T-cell (primary cell): ENCODE results near the gene ATF7IP. TPM values are rescaled to one million over a fixed set of nuclear protein-coding genes. Genes with fewer than 3 reads are reported as not detected.
A peak's percentile ranks its signal among the peaks of the same experiment; 100 is the strongest.

Experiments
- ATAC-seq, 4 experiments: fragments of 200-7000 bp in 3 of 4; fragments of 150-1000 bp in 1 of 4; cut with Tn5 transposase; replicated peaks in 1 of 4; 1 replicate in 3 of 4; 2 replicates in 1 of 4; pipeline ENCODE4 v1.10.0; 2021; ENCODE audit warnings: moderate library complexity in 3 of 4, mild to moderate bottlenecking in 2 of 4, moderate number of reproducible peaks in 1 of 4
- CTCF ChIA-PET, 2 donors: fragments of 300-600 bp; sonication (Branson Sonifier 250); formaldehyde crosslinking; loops; one replicate each; lab custom pipeline; 2022; ENCODE audit warnings: antibody characterized with exemption in 2 of 2; lab: Charles Lee
- POLR2A ChIA-PET, 2 donors: fragments of 300-600 bp; sonication (Branson Sonifier 250); formaldehyde crosslinking; loops; one replicate each; lab custom pipeline; 2022; ENCODE audit warnings: antibody characterized with exemption in 2 of 2; lab: Charles Lee
- DNase-seq, 35 experiments: peaks; one replicate each; pipeline versions ENCODE4 v3.0.0 to v3.0.0-alpha.2; 2013 to 2023
- H3K27ac ChIP-seq: one replicate; pipeline ENCODE4 v1.5.1; 2013; ENCODE audit warnings: low read length
- H3K27me3 ChIP-seq, 2 experiments: replicated peaks in 1 of 2; 1 replicate in 1 of 2; 2 replicates in 1 of 2; pipeline versions ENCODE4 v1.6.1 to v1.7.0; 2013; ENCODE audit warnings: low read length in 1 of 2, mixed read lengths in 1 of 2; ENCODE audit not compliant: control insufficient read depth in 2 of 2, insufficient read depth in 2 of 2; ENCODE audit errors: extremely low read depth in 1 of 2
- H3K36me3 ChIP-seq, 2 donors: 1 replicate in 1 of 2; 2 replicates in 1 of 2; pipeline versions ENCODE4 v1.6.1 to v1.7.0; 2013; ENCODE audit warnings: low read length in 1 of 2; ENCODE audit not compliant: control insufficient read depth in 2 of 2, insufficient read depth in 1 of 2; ENCODE audit errors: extremely low read depth in 1 of 2
- H3K4me1 ChIP-seq, 2 experiments: 1 replicate in 1 of 2; 2 replicates in 1 of 2; pipeline versions ENCODE4 v1.6.1 to v1.7.0; 2013; ENCODE audit warnings: low read length in 2 of 2, mixed read lengths in 1 of 2; ENCODE audit not compliant: insufficient read depth in 2 of 2, control insufficient read depth in 1 of 2; ENCODE audit errors: extremely low read depth in 1 of 2
- H3K4me3 ChIP-seq, 2 donors: 1 replicate in 1 of 2; 2 replicates in 1 of 2; pipeline versions ENCODE4 v1.5.1 to v1.7.0; 2013; ENCODE audit warnings: mild to moderate bottlenecking in 2 of 2, low read length in 1 of 2, moderate library complexity in 1 of 2; ENCODE audit not compliant: control insufficient read depth in 1 of 2; ENCODE audit errors: extremely low read depth in 1 of 2
- H3K9me3 ChIP-seq: 2 replicates; pipeline ENCODE4 v1.7.0; 2013
- H3K27ac Mint-ChIP-seq, 2 donors: one replicate each; pipeline ENCODE4 v1.8.0; 2020 to 2021; ENCODE audit warnings: mild to moderate bottlenecking in 2 of 2, mixed read lengths in 2 of 2
- H3K27me3 Mint-ChIP-seq, 2 donors: one replicate each; pipeline ENCODE4 v1.8.0; 2021 to 2022; ENCODE audit warnings: mixed read lengths in 2 of 2
- H3K36me3 Mint-ChIP-seq: one replicate; pipeline ENCODE4 v1.8.0; 2021; ENCODE audit warnings: mixed read lengths
- H3K4me1 Mint-ChIP-seq, 3 donors: one replicate each; pipeline ENCODE4 v1.8.0; 2020 to 2022; ENCODE audit warnings: mixed read lengths in 3 of 3, mild to moderate bottlenecking in 1 of 3
- H3K4me3 Mint-ChIP-seq, 3 donors: one replicate each; pipeline ENCODE4 v1.8.0; 2020 to 2022; ENCODE audit warnings: mild to moderate bottlenecking in 3 of 3, mixed read lengths in 3 of 3, moderate library complexity in 3 of 3
- H3K9me3 Mint-ChIP-seq, 3 donors: one replicate each; pipeline ENCODE4 v1.8.0; 2020 to 2022; ENCODE audit warnings: mixed read lengths in 3 of 3
- WGBS: methylation state at CpG from one replicate; pipeline ENCODE4 v1.1.5; 2013; ENCODE audit warnings: missing lambda C conversion rate; ENCODE audit not compliant: insufficient coverage; 5-methylcytosine and 5-hydroxymethylcytosine counted together
- total RNA-seq, 35 experiments: library from RNA in 6 of 35; stranded (reverse) in 6 of 35; fragments of 120-200 nt in 1 of 35; gene quantifications; one replicate each; pipeline versions ENCODE4 v1.2.1 to v1.2.4 and lab custom pipeline; 2013 to 2026

Gene ATF7IP
- total RNA-seq, 5 donors from 2014 or later (not counting 1 experiment from before 2014, with no cell fraction given) = 112 to 165 (median 147) TPM

DNA sequence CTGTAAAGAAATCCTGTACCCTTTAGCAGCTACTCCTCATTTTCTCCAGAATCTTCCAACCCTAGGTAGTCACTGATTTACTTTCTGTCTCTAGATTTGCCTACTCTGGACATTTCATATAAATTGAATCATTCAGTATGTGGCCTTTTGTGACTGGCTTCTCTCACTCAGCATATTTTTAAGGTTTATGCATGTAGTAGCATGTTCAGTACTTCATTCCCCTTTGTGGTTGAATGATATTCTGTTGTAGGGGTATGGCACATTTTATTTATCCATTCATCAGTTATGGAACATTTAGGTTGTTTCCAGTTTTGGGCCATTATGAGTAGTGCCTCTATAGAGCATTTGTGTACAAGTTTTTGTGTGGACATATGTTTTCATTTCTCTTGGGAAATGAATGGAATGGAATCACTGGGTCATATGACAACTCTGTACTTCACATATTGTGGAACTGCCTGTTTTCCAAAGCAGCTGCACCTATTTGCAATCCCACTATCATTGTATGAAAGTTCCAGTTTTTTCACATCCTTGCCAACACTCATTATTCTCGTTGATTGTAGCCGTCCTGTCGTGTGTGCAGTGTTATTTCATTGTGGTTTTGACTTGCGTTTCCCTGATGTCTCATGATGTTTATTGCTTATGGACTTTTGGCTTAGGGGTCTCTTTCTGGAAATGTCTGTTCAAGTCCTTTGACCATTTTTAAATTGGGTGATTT, 57.2 kb downstream of the ATF7IP start:
- H3K9me3 Mint-ChIP-seq = peaks cover 0 to 15% (median 10%) of the 10 kb centered on the region in 3 donors
- ChIA-PET POLR2A (no interaction called here), CTCF (interaction anchor here (1.0 to 3.7 kb wide), 5 partner anchors 39 to 185 kb away, joined by 3 to 19 read pairs (median 9); partner anchors contain the start of gene ATF7IP (in 1 of the 2))
- Histone ChIP-seq H3K9me3 (peaks cover 6% of the 10 kb centered on the region), H3K4me1 (peaks cover 9 to 19% of the 10 kb centered on the region in 2 experiments), H3K27me3 (no peaks in the 10 kb centered on the region), H3K36me3 (peaks cover 9 to 35% of the 10 kb centered on the region in 2 donors), H3K4me3 (no peak overlapping the region), H3K27ac (no peak overlapping the region)
- peaks cover 61% of the 10 kb centered on the region for H3K36me3 Mint-ChIP-seq
- no CpG with 5 or more reads among the region's 4 CpGs for WGBS
- H3K4me3 Mint-ChIP-seq = peak overlapping the region in 1 of 3 donors; percentile 24
- H3K27ac Mint-ChIP-seq = peak overlapping the region in 1 of 2 donors; percentile 23
- no peak for DNase-seq
- no peaks in the 10 kb centered on the region for H3K27me3 Mint-ChIP-seq
- peaks cover 70 to 75% (median 73%) of the 10 kb centered on the region in 3 donors for H3K4me1 Mint-ChIP-seq
- no peak for ATAC-seq

DNA sequence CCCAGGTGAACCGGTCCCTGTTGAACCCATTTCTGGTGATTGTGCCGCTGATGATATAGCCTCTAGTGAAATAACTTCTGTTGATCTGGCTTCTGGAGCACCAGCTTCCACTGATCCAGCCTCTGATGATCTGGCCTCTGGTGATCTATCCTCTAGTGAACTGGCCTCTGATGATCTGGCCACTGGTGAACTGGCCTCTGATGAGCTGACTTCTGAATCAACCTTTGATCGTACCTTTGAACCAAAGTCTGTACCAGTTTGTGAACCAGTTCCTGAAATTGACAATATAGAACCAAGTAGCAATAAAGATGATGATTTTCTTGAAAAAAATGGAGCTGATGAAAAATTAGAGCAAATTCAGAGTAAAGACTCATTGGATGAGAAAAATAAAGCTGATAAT, 59.1 kb downstream of the ATF7IP start:
- DNase-seq (no peak), ATAC-seq (no peak)
- Mint-ChIP-seq H3K27me3 (no peaks in the 10 kb centered on the region), H3K36me3 (peaks cover 75% of the 10 kb centered on the region), H3K4me1 (peaks cover 84 to 87% (median 85%) of the 10 kb centered on the region in 3 donors), H3K9me3 (peaks cover 0 to 15% (median 10%) of the 10 kb centered on the region in 3 donors), H3K27ac (peak overlapping the region in 1 of 2 donors; percentile 1), H3K4me3 (peak overlapping the region in 2 of 3 donors; percentile 2 to 43)
- peaks cover 6% of the 10 kb centered on the region for H3K9me3 ChIP-seq
- H3K36me3 ChIP-seq = peaks cover 11 to 44% of the 10 kb centered on the region in 2 donors
- no peak overlapping the region for H3K27ac ChIP-seq
- POLR2A ChIA-PET = interaction anchor here in 1 of 2 donors (0.6 kb wide), 1 partner anchor 181 kb away, joined by 8 read pairs; no protein-coding TSS in a partner anchor
- peaks cover 3 to 19% of the 10 kb centered on the region in 2 experiments for H3K4me1 ChIP-seq
- 100% methylated on average over 3 of the region's 3 CpGs for WGBS
- CTCF ChIA-PET = interaction anchor here in 1 of 2 donors (0.6 to 1.0 kb wide), 3 partner anchors 15 to 187 kb away, joined by 3 to 4 read pairs (median 3); no protein-coding TSS in a partner anchor
- peak overlapping the region in 1 of 2 donors; percentile 10 for H3K4me3 ChIP-seq
- no peaks in the 10 kb centered on the region for H3K27me3 ChIP-seq

DNA sequence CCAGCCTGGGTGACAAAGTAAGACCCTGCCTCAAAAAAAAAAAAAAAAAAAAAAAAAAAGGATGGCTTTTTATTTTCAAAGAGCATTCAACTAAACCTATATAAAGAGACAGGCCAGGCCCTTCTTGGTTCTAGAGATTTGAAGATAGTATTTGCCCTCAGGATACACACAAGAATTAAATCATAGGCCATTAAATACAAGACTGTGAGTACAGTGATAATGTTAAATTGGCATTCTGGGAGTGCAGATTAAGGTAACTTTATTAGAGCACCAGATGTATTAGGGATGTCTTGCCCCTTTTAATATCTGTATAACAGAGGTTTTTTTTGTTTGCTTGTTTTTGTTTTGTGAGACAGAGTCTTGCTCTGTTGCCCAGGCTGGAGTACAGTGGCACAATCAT, 61.3 kb downstream of the ATF7IP start:
- no peak overlapping the region for H3K4me3 ChIP-seq
- H3K27me3 ChIP-seq = no peaks in the 10 kb centered on the region
- peaks cover 84 to 90% (median 84%) of the 10 kb centered on the region in 3 donors for H3K4me1 Mint-ChIP-seq
- no peak overlapping the region for H3K27ac Mint-ChIP-seq
- DNase-seq = no peak
- H3K4me1 ChIP-seq = peaks cover 0 to 19% of the 10 kb centered on the region in 2 experiments
- H3K36me3 ChIP-seq = peaks cover 9 to 34% of the 10 kb centered on the region in 2 donors
- POLR2A ChIA-PET = interaction anchor here (0.6 kb wide), 2 partner anchors 39 to 995 kb away, joined by 3 read pairs; no protein-coding TSS in a partner anchor
- H3K27me3 Mint-ChIP-seq = no peaks in the 10 kb centered on the region
- H3K9me3 ChIP-seq = peaks cover 4% of the 10 kb centered on the region
- ATAC-seq = no peak
- no peak overlapping the region for H3K4me3 Mint-ChIP-seq
- CTCF ChIA-PET = interaction anchor here in 1 of 2 donors (1.1 kb wide), 1 partner anchor 189 kb away, joined by 3 read pairs; no protein-coding TSS in a partner anchor
- peaks cover 6 to 13% (median 11%) of the 10 kb centered on the region in 3 donors for H3K9me3 Mint-ChIP-seq
- peaks cover 75% of the 10 kb centered on the region for H3K36me3 Mint-ChIP-seq
- H3K27ac ChIP-seq = no peak overlapping the region

DNA sequence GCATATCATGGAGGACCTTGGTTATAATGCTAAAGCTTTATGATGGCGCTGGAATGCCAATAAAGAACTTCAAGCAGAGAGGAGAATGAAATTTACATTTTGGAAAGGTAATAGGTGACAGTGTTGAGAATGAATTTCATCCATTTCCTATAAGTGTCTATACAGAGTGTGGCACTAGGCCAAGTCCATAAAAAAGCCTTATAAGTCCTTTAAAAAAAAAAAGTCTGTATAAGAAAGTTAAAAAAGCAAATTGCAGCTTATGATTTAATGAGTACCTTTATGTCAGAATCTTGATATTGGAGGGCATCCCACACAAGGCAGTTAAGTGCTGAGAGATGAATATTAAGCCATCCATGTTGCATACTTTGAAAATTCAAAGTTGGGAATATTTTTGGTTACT, 62.4 kb downstream of the ATF7IP start:
- Mint-ChIP-seq H3K36me3 (peaks cover 69% of the 10 kb centered on the region), H3K27me3 (no peaks in the 10 kb centered on the region), H3K4me1 (peaks cover 83 to 92% (median 84%) of the 10 kb centered on the region in 3 donors), H3K4me3 (peak overlapping the region; percentile 18 to 49 (median 45)), H3K9me3 (peaks cover 4 to 7% (median 6%) of the 10 kb centered on the region in 3 donors), H3K27ac (peak overlapping the region in 1 of 2 donors; percentile 37)
- Histone ChIP-seq H3K27ac (no peak overlapping the region), H3K9me3 (peaks cover 2% of the 10 kb centered on the region), H3K4me1 (peaks cover 0 to 24% of the 10 kb centered on the region in 2 experiments), H3K27me3 (no peaks in the 10 kb centered on the region), H3K36me3 (peaks cover 7 to 32% of the 10 kb centered on the region in 2 donors), H3K4me3 (no peak overlapping the region)
- no peak for ATAC-seq
- ChIA-PET POLR2A (interaction anchor here (0.6 to 1.9 kb wide), 3 partner anchors 11 to 62 kb away, joined by 3 to 6 read pairs (median 5); partner anchors contain the start of gene ATF7IP (in 1 of the 2)), CTCF (interaction anchor here (0.7 to 1.2 kb wide), 4 partner anchors 15 to 201 kb away, joined by 3 to 4 read pairs (median 3); no protein-coding TSS in a partner anchor)
- no peak for DNase-seq
- no CpG with 5 or more reads among the region's 1 CpG for WGBS

DNA sequence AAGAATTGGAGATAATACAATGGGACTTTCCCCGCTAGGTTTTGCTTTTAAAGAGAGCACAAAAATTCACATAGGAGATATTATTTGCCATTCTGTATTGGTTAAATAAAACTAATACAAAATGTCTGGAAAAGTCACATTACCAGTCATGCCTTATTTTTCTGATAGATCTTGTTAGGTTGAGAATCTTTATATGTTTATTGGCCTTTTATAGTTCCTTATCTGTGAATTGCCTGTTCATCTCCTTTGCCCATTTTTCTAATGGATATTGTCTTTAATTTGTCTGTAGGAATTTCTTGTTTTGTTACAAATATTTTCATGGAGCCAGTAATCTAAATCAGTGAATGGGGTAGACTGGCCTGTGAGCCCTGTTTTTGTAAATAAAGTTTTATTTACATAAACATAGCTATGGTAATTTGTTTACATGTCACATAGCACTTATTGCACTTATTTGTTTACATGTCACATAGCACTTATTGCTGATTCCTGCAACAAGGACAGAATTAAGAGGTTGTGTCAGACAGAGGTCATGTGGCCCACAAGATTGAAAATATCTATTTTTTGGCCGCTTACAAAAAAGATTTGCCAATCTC, 65.0 kb downstream of the ATF7IP start:
- Mint-ChIP-seq H3K27me3 (no peaks in the 10 kb centered on the region), H3K27ac (peak overlapping the region in 1 of 2 donors; percentile 13), H3K4me3 (peak overlapping the region in 2 of 3 donors; percentile 4 to 55), H3K36me3 (peaks cover 59% of the 10 kb centered on the region), H3K9me3 (peaks cover 4 to 7% (median 6%) of the 10 kb centered on the region in 3 donors), H3K4me1 (peaks cover 72 to 84% (median 75%) of the 10 kb centered on the region in 3 donors)
- H3K4me3 ChIP-seq = no peak overlapping the region
- no peak for ATAC-seq
- WGBS = no CpG with 5 or more reads among the region's 2 CpGs
- POLR2A ChIA-PET = no interaction called here
- CTCF ChIA-PET = interaction anchor here (0.5 to 1.5 kb wide), 4 partner anchors 13 to 415 kb away, joined by 3 to 7 read pairs (median 6); no protein-coding TSS in a partner anchor
- peaks cover 2 to 27% of the 10 kb centered on the region in 2 donors for H3K36me3 ChIP-seq
- no peaks in the 10 kb centered on the region for H3K9me3 ChIP-seq
- H3K27ac ChIP-seq = no peak overlapping the region
- H3K4me1 ChIP-seq = peaks cover 0 to 20% of the 10 kb centered on the region in 2 experiments
- DNase-seq = no peak
- H3K27me3 ChIP-seq = no peaks in the 10 kb centered on the region
